GM12801 (cell line): Measurements from ENCODE around the gene PIN4.

Source experiments
- CTCF ChIP-seq: IDR thresholded peaks from one replicate; pipeline ENCODE4 v1.5.1; 2011; ENCODE audit warnings: control low read depth; ENCODE audit not compliant: insufficient read length; ENCODE audit errors: extremely low read depth

PIN4 gene

GRCh38 chrX:72142094-72142793 lies 39.3 kb upstream of the PIN4 start:
- TF ChIP-seq CTCF = no peak

DNA sequence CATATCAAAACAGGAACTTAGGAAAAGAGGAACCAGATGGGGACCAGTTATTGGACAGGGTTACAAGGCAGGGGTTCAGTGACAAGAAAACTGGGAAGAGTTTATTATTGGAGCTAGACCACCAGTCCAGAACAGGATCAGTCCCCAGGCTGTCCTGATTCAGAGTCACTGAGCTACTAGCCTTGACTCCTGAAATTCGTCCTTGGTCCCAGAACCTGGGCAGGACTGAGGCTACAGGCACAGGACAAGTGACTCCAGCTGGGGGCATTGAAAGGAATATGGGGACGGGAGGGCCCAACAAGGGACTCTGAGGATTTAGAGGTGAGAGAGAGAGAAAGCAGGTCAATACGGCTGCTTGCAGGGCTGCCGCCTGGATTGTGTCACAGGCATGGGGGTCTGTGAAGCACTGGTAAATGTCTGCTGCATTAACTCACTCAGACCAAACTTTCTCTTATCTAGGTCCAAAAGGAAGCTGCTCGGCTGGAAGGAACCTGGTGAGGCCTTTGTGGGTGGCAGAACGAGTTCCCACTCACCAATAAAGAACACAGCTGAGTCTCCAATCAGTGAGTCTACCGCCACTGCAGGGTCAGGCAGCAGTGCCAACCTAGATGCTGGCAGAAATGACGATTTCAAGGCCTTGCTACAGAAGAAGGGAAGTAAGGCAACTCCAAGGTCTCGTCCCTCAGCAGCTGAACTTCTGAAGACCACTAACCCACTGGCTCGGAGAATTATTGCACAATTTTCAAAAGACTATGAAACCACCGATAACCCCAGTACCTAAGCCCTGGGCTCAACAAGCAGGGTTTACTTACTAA lies 38.6 kb upstream of the PIN4 start:
- TF ChIP-seq CTCF = no peak

DNA sequence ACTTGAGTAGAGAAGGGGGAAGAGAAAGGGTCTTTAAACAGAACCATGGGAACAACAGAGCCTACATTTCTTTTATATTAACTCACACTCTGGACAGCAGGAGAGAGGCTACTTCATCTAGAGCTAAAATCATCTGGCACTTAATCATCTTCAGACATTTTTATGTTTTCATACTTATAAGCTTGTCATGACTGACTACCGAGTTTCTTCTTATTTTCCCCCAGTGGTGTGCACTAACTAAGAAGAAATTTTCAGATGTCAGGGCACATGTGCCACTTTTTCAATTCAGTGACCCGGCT lies 38.0 kb upstream of the PIN4 start:
- TF ChIP-seq CTCF = no peak

GRCh38 chrX:72145181-72145580 lies 36.4 kb upstream of the PIN4 start:
- TF ChIP-seq CTCF = no peak

DNA sequence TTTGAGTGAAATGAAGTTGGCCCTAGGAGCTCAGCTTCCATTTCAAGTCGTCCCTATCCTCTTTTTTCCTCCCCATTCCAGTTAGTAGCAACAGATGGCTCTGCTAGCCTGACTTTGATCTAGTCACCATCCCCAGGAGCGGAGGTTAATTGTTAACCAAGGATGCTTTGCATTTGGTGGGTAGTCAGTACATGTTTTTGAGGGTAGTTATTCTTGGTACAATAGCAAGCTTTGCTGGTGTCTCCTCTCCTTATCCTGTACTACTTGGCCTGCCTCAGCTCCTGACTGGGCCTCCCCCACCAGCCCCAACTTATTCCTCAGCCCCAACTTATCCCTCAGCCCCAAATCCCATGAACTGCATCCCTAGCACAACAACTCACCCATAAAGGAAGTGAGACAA lies 35.0 kb upstream of the PIN4 start:
- no peak for TF ChIP-seq CTCF

- no peak for TF ChIP-seq CTCF
Measured at GRCh38 chrX:72158773-72159172, 22.8 kb upstream of the PIN4 start.

GRCh38 chrX:72159769-72160168 lies 21.8 kb upstream of the PIN4 start:
- no peak for TF ChIP-seq CTCF
